Hepatocyte (in vitro differentiated cells): ENCODE data around the gene GPN1. TPM values are rescaled to one million over a fixed set of nuclear protein-coding genes. Genes with fewer than 3 reads are reported as not detected.
"Not testable (repeated sequence)": the region's sequence is repeated elsewhere in the genome, so short reads cannot be mapped to it uniquely, and the experiment has no call there.

Experiments
- DNase-seq: peaks from one replicate; pipeline ENCODE4 v3.0.0-alpha.2; 2016; ENCODE audit warnings: low spot score
- H2AFZ ChIP-seq: fragments of 200-600 bp; sonication (generic); 2 replicates; pipeline ENCODE4 v1.6.0; 2016; ENCODE audit warnings: antibody characterized with exemption, mild to moderate bottlenecking
- H3K27ac ChIP-seq: fragments of 200-600 bp; sonication (generic); 2 replicates; pipeline ENCODE4 v1.5.1; 2016; ENCODE audit warnings: mild to moderate bottlenecking
- H3K27me3 ChIP-seq: fragments of 200-600 bp; sonication (generic); 2 replicates; pipeline ENCODE4 v1.6.1; 2016
- H3K36me3 ChIP-seq: fragments of 200-600 bp; sonication (generic); replicated peaks from 2 replicates; pipeline ENCODE4 v1.5.1; 2016; ENCODE audit warnings: low read depth; ENCODE audit not compliant: insufficient read depth
- H3K4me1 ChIP-seq: fragments of 200-600 bp; sonication (generic); 2 replicates; pipeline ENCODE4 v1.5.1; 2016; ENCODE audit warnings: mild to moderate bottlenecking, moderate library complexity; ENCODE audit not compliant: insufficient read depth
- H3K4me2 ChIP-seq: fragments of 200-600 bp; sonication (generic); 2 replicates; pipeline ENCODE4 v1.6.0; 2016
- H3K4me3 ChIP-seq: fragments of 200-600 bp; sonication (generic); 2 replicates; pipeline ENCODE4 v1.5.1; 2016; ENCODE audit warnings: mild to moderate bottlenecking
- H3K79me2 ChIP-seq: fragments of 200-600 bp; sonication (generic); 2 replicates; pipeline ENCODE4 v1.6.0; 2017; ENCODE audit warnings: mild to moderate bottlenecking
- H3K9me2 ChIP-seq: fragments of 200-600 bp; sonication (generic); replicated peaks from 2 replicates; pipeline ENCODE4 v1.6.0; 2017; ENCODE audit warnings: mild to moderate bottlenecking; ENCODE audit not compliant: insufficient read depth
- H3K9me3 ChIP-seq: fragments of 200-600 bp; sonication (generic); 2 replicates; pipeline ENCODE4 v1.5.1; 2016; ENCODE audit warnings: low read depth, mild to moderate bottlenecking
- H4K20me1 ChIP-seq: fragments of 200-600 bp; sonication (generic); 2 replicates; pipeline ENCODE4 v1.6.0; 2016; ENCODE audit warnings: mild to moderate bottlenecking; ENCODE audit not compliant: insufficient read depth, poor library complexity, severe bottlenecking
- CTCF ChIP-seq: fragments of 200-600 bp; sonication (generic); IDR thresholded peaks from 2 replicates; pipeline ENCODE4 v1.5.1; 2016; ENCODE audit warnings: antibody characterized with exemption, mild to moderate bottlenecking; ENCODE audit not compliant: poor library complexity
- EZH2 ChIP-seq: fragments of 200-600 bp; sonication (generic); IDR thresholded peaks from 2 replicates; pipeline ENCODE4 v1.6.1; 2016; ENCODE audit warnings: antibody characterized with exemption, mild to moderate bottlenecking, borderline replicate concordance
- EZH2phosphoT487 ChIP-seq: fragments of 200-600 bp; sonication (generic); IDR thresholded peaks from one replicate; pipeline ENCODE4 v1.6.1; 2018; ENCODE audit warnings: antibody characterized with exemption, mild to moderate bottlenecking, low read depth, moderate library complexity; ENCODE audit not compliant: unreplicated experiment, severe bottlenecking
- WGBS: methylation state at CpG from one replicate; pipeline ENCODE4 v1.1.6; 2016; ENCODE audit warnings: low lambda C conversion rate; ENCODE audit errors: missing lambda C conversion rate; 5-methylcytosine and 5-hydroxymethylcytosine counted together
- polyA plus RNA-seq: library from polyadenylated mRNA; unstranded; fragments of >200 nt; fragmentation: Nextera tagmentation; extraction: Ambion mirVana; gene quantifications from 2 replicates; pipeline ENCODE4 v1.2.1, GENCODE V29; 2016
- total RNA-seq: library from RNA; depleted of rRNA; stranded (reverse); fragments of >200 nt; gene quantifications from 2 replicates; pipeline ENCODE4 v1.2.3, GENCODE V29; 2014

The GPN1 gene
- total and polyA plus RNA-seq, 2 experiments from 2014 or later: 35.8 to 46.7 TPM

- Histone ChIP-seq H3K27me3 (no peaks in the 10 kb centered on the region), H3K4me1 (no peaks in the 10 kb centered on the region), H3K36me3 (no peaks in the 10 kb centered on the region), H3K9me2 (no peaks in the 10 kb centered on the region), H4K20me1 (no peaks in the 10 kb centered on the region), H3K9me3 (no peaks in the 10 kb centered on the region), H3K4me2 (no peak overlapping the region), H2AFZ (no peak overlapping the region), H3K79me2 (no peaks in the 10 kb centered on the region), H3K27ac (no peak overlapping the region), H3K4me3 (no peak overlapping the region)
- TF ChIP-seq EZH2: no peak
- no peak for TF ChIP-seq EZH2phosphoT487
- TF ChIP-seq CTCF: no peak
- DNase-seq: no peak
- 91% methylated on average over 5 of the region's 5 CpGs for WGBS
Observed at GRCh38 chr2:27672723-27673486, 44.1 kb downstream of the GPN1 start.

GRCh38 chr2:27680571-27680970 lies 51.7 kb downstream of the GPN1 start:
- no peak for TF ChIP-seq CTCF
- no peak for TF ChIP-seq EZH2
- TF ChIP-seq EZH2phosphoT487: no peak
- Histone ChIP-seq H3K27me3 (no peaks in the 10 kb centered on the region), H3K9me3 (no peaks in the 10 kb centered on the region), H3K27ac (peak overlapping the region; percentile 94), H3K79me2 (no peaks in the 10 kb centered on the region), H3K4me1 (peaks cover 6% of the 10 kb centered on the region), H2AFZ (no peak overlapping the region), H3K36me3 (no peaks in the 10 kb centered on the region), H4K20me1 (no peaks in the 10 kb centered on the region), H3K9me2 (no peaks in the 10 kb centered on the region), H3K4me2 (no peak overlapping the region), H3K4me3 (no peak overlapping the region)
- DNase-seq: no peak
- whole genome bisulfite sequencing: 98% methylated on average over 2 of the region's 2 CpGs

GRCh38 chr2:27681841-27682240 lies 53.0 kb downstream of the GPN1 start:
- Histone ChIP-seq H3K4me3 (no peak overlapping the region), H3K4me2 (peak overlapping the region; percentile 34), H2AFZ (no peak overlapping the region), H3K4me1 (peaks cover 6% of the 10 kb centered on the region), H3K9me3 (no peaks in the 10 kb centered on the region), H3K27ac (peak overlapping the region; percentile 94), H3K36me3 (no peaks in the 10 kb centered on the region), H3K9me2 (no peaks in the 10 kb centered on the region), H4K20me1 (no peaks in the 10 kb centered on the region), H3K27me3 (no peaks in the 10 kb centered on the region), H3K79me2 (no peaks in the 10 kb centered on the region)
- peak; percentile 55 for DNase-seq
- TF ChIP-seq EZH2phosphoT487: no peak
- TF ChIP-seq CTCF: no peak
- no peak for TF ChIP-seq EZH2
- 80% methylated on average over 1 of the region's 1 CpG for WGBS

- H4K20me1 ChIP-seq, H3K79me2 ChIP-seq, H3K4me1 ChIP-seq, H3K9me2 ChIP-seq, H3K27me3 ChIP-seq, H2AFZ ChIP-seq, H3K9me3 ChIP-seq, H3K4me3 ChIP-seq, H3K36me3 ChIP-seq: not testable (repeated sequence)
- peak; percentile 49 for DNase-seq
- H3K27ac ChIP-seq: peak overlapping the region; percentile 94
- 88% methylated on average over 7 of the region's 7 CpGs for WGBS
- H3K4me2 ChIP-seq: peak overlapping the region; percentile 34
Observed at GRCh38 chr2:27682334-27682771, 53.5 kb downstream of the GPN1 start.
